Measurements from ENCODE around the gene TUT1.

DNA sequence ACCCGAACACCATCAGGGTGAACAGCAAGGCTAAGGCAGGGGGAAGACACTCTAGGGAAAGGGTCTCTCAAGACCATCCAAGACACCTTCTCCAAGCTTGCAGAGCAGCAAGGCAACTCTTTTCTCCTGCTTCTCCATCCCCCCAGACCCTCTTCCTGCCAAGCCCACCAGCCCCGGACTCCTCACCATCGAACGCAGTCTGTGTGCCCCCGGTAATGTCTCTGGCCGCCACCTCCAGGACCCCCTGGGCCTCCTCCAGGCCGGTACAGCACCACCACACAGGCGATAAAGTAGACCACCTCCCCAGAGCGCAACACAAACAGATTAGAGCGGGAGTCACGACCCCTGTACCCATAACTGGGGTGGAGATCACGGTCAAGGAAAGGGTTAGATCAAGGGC is 17.5 kb upstream of the TUT1 start:
- TF ChIP-seq, protein P1, sequence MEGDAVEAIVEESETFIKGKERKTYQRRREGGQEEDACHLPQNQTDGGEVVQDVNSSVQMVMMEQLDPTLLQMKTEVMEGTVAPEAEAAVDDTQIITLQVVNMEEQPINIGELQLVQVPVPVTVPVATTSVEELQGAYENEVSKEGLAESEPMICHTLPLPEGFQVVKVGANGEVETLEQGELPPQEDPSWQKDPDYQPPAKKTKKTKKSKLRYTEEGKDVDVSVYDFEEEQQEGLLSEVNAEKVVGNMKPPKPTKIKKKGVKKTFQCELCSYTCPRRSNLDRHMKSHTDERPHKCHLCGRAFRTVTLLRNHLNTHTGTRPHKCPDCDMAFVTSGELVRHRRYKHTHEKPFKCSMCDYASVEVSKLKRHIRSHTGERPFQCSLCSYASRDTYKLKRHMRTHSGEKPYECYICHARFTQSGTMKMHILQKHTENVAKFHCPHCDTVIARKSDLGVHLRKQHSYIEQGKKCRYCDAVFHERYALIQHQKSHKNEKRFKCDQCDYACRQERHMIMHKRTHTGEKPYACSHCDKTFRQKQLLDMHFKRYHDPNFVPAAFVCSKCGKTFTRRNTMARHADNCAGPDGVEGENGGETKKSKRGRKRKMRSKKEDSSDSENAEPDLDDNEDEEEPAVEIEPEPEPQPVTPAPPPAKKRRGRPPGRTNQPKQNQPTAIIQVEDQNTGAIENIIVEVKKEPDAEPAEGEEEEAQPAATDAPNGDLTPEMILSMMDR (IDR thresholded peaks at IDR 0.05; ENCODE audit: borderline replicate concordance, extremely low read depth, low read length, poor library complexity, severe bottlenecking): no peak
- TF ChIP-seq EZH2 (IDR thresholded peaks at IDR 0.05; ENCODE audit: borderline replicate concordance, low read depth, low read length, severe bottlenecking): no peak

Measured in DND-41 (cell line).